ENCODE results near the gene KBTBD2. TPM values are rescaled to one million over a fixed set of nuclear protein-coding genes. Genes with fewer than 3 reads are reported as not detected.
A peak's percentile ranks its signal among the peaks of the same experiment; 100 is the strongest.

The KBTBD2 gene
- total RNA-seq, 6 experiments from 2014 or later, result 20.8 to 24.5 (median 22.0) TPM

- peaks cover 4% of the 10 kb centered on the region for H3K27me3 Mint-ChIP-seq (ENCODE audit: insufficient read depth)
- H3K27ac Mint-ChIP-seq, result peak overlapping the region; percentile 95
- DNase-seq, result peak; percentile 75
- no peaks in the 10 kb centered on the region for H3K9me3 Mint-ChIP-seq
- peaks cover 9% of the 10 kb centered on the region; the same call in 1 of the 2 replicates for H3K36me3 Mint-ChIP-seq (ENCODE audit: low read depth)
- TF ChIP-seq CTCF (IDR thresholded peaks at IDR 0.05), result no peak; the same call in 1 of the 2 replicates
- peak overlapping the region; percentile 91 for H3K4me3 Mint-ChIP-seq
- H3K4me1 Mint-ChIP-seq (ENCODE audit: low read depth), result peaks cover 44% of the 10 kb centered on the region
Observed at GRCh38 chr7:32892521-32893206, 1.1 kb upstream of the KBTBD2 start.

DNA sequence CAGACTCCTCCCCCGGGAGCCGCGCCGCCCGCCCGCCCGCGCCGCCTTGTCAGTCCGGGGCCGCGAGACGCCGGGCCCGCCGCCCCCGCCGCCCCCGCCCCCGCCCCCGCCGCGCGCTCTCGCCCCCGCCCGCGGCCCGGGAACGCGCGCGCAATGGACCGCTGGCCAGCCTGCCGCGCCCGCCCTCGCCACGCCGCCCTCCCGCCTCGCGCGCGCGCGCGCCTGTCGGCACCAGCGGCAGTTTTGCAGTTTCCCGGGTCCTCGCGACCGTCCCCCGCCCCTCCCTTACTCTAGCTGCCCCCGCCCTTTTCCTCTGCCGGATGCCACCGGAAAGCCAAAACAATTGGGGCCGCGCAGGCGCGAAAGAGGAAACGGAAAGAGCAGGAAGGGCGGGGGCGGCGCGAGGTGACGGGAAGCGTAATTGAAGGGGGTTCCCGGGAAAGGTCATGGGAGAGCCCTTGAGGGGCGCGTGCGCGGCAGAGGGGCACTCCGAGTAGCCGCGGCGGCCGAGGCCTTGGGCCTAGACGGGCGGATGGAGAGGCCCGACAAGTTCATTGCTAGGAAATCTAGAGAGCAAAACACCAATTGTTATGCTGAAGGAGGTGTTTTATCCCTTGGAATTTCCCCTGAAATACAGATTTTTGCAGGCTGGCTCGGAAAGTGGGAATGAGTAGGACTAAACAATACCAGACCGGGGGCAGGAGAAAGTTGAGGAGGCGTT is 400 bp upstream of the KBTBD2 start:
- H3K9me3 Mint-ChIP-seq, result no peaks in the 10 kb centered on the region
- TF ChIP-seq CTCF (IDR thresholded peaks at IDR 0.05), result no peak
- peak overlapping the region; percentile 91 for H3K4me3 Mint-ChIP-seq
- peaks cover 4% of the 10 kb centered on the region for H3K27me3 Mint-ChIP-seq (ENCODE audit: insufficient read depth)
- DNase-seq, result peak; percentile 91
- peaks cover 51% of the 10 kb centered on the region for H3K4me1 Mint-ChIP-seq (ENCODE audit: low read depth)
- H3K36me3 Mint-ChIP-seq (ENCODE audit: low read depth), result peaks cover 9% of the 10 kb centered on the region; the same call in 1 of the 2 replicates
- peak overlapping the region; percentile 95 for H3K27ac Mint-ChIP-seq

- Mint-ChIP-seq H3K4me3 (peak overlapping the region; percentile 88), H3K27ac (peak overlapping the region; percentile 90), H3K27me3 (ENCODE audit: insufficient read depth) (peaks cover 4% of the 10 kb centered on the region), H3K36me3 (ENCODE audit: low read depth) (peaks cover 9% of the 10 kb centered on the region; the same call in 1 of the 2 replicates), H3K4me1 (ENCODE audit: low read depth) (peaks cover 56% of the 10 kb centered on the region), H3K9me3 (no peaks in the 10 kb centered on the region)
- TF ChIP-seq CTCF (IDR thresholded peaks at IDR 0.05), result no peak
- DNase-seq, result no peak
Observed at GRCh38 chr7:32890793-32891042, 842 bp downstream of the KBTBD2 start.

DNA sequence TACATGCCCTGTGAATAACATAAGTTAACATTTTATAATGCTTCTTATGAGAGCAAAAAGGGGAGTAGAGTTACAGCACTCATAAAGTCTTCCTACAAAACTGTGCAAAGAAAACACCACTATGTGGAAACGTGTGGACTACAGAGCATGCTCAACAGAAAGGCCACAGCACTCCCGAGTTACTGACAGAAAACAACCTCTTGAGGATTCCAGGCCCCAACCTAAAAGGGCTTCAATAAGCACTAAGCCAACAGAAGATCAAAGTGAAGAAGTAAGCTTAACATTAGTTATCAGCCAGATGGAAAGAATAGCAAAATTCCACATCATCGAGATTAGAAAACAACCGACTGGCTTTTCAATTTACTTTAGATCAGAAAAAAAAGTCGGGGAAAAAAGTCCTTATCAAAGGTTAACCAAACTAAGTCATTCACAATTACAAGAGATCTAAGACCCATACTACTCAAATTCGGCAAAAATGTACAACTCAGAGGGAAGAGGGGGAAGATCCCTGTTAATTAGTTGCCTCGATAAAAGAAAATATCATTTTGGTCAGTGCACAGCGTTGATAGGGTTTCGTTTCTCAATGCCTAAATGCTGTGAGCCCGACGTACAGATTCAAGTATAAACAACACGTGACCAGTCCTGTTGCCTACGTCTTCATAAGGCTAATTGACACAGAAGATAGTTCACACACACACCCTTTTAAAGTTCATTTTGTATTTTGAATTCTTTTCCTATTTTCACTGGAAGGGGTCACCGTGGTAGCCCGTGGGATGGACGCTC is 1.4 kb downstream of the KBTBD2 start:
- no peak for TF ChIP-seq CTCF (IDR thresholded peaks at IDR 0.05)
- Mint-ChIP-seq H3K27ac (peak overlapping the region; percentile 90), H3K27me3 (ENCODE audit: insufficient read depth) (peaks cover 4% of the 10 kb centered on the region), H3K36me3 (ENCODE audit: low read depth) (peaks cover 9% of the 10 kb centered on the region; the same call in 1 of the 2 replicates), H3K4me1 (ENCODE audit: low read depth) (peaks cover 60% of the 10 kb centered on the region), H3K4me3 (peak overlapping the region; percentile 88), H3K9me3 (no peaks in the 10 kb centered on the region)
- DNase-seq, result peak; percentile 36

DNA sequence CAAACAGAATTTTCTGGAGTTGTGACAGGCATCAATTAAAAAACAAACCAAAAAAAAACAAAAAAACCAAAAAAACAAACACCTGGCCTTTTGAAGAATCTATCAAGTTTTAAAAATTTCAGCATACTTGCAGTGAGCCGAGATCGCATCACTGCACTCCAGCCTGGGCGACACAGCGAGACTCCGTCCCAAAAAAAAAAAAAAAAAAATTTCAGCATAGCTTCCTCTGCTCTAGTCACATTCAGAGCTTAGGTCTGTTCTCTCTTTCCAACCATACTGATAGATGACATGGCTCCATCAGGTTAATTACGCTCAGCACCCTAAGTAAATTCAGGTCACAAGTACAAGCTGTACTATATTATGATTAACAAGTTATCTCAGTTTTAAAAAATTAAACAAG is 3.1 kb downstream of the KBTBD2 start:
- Mint-ChIP-seq H3K4me1 (ENCODE audit: low read depth) (peaks cover 57% of the 10 kb centered on the region), H3K27ac (peak overlapping the region; percentile 59), H3K4me3 (peak overlapping the region; percentile 88), H3K9me3 (no peaks in the 10 kb centered on the region), H3K36me3 (ENCODE audit: low read depth) (peaks cover 9% of the 10 kb centered on the region; the same call in 1 of the 2 replicates), H3K27me3 (ENCODE audit: insufficient read depth) (peaks cover 4% of the 10 kb centered on the region)
- no peak for TF ChIP-seq CTCF (IDR thresholded peaks at IDR 0.05)
- DNase-seq, result no peak
